Activated CD8-positive, alpha-beta memory T cell treated with anti-CD3 and anti-CD28 coated beads, Interleukin-2, amount 10 ng/mL, durations not matched to agents 7 days and 5 days (primary cell): ENCODE results near the gene DSCAM. TPM values are rescaled to one million over a fixed set of nuclear protein-coding genes. Genes with fewer than 3 reads are reported as not detected.
"Not testable (repeated sequence)": the region's sequence is repeated elsewhere in the genome, so short reads cannot be mapped to it uniquely, and the experiment has no call there.

ENCODE experiments used
- ATAC-seq: fragments of 150-1000 bp; cut with Tn5 transposase; one replicate; pipeline ENCODE4 v1.10.0; 2021; ENCODE audit warnings: moderate library complexity
- CTCF ChIA-PET: fragments of 350-600 bp; sonication (Branson Sonifier 250); formaldehyde crosslinking; loops from one replicate; lab custom pipeline; 2021; ENCODE audit warnings: antibody characterized with exemption; lab: Charles Lee
- DNase-seq: peaks from one replicate; pipeline ENCODE4 v3.0.0-alpha.2; 2020
- H3K27ac Mint-ChIP-seq: one replicate; pipeline ENCODE4 v1.8.0; 2021; ENCODE audit warnings: mild to moderate bottlenecking, mixed read lengths
- H3K27me3 Mint-ChIP-seq: one replicate; pipeline ENCODE4 v1.8.0; 2021; ENCODE audit warnings: mixed read lengths
- H3K36me3 Mint-ChIP-seq: one replicate; pipeline ENCODE4 v1.8.0; 2021; ENCODE audit warnings: mild to moderate bottlenecking, mixed read lengths
- H3K4me1 Mint-ChIP-seq: one replicate; pipeline ENCODE4 v1.8.0; 2021; ENCODE audit warnings: mixed read lengths
- H3K4me3 Mint-ChIP-seq: one replicate; pipeline ENCODE4 v1.8.0; 2021; ENCODE audit warnings: mild to moderate bottlenecking, moderate library complexity, mixed read lengths
- H3K9me3 Mint-ChIP-seq: one replicate; pipeline ENCODE4 v1.8.0; 2022; ENCODE audit warnings: low read depth, mixed read lengths
- total RNA-seq, 2 experiments: library from RNA; stranded (reverse); gene quantifications; one replicate each; pipeline ENCODE4 v1.2.3, GENCODE V29; 2021

The DSCAM gene
- total RNA-seq, 2 experiments from 2014 or later = not detected

DNA sequence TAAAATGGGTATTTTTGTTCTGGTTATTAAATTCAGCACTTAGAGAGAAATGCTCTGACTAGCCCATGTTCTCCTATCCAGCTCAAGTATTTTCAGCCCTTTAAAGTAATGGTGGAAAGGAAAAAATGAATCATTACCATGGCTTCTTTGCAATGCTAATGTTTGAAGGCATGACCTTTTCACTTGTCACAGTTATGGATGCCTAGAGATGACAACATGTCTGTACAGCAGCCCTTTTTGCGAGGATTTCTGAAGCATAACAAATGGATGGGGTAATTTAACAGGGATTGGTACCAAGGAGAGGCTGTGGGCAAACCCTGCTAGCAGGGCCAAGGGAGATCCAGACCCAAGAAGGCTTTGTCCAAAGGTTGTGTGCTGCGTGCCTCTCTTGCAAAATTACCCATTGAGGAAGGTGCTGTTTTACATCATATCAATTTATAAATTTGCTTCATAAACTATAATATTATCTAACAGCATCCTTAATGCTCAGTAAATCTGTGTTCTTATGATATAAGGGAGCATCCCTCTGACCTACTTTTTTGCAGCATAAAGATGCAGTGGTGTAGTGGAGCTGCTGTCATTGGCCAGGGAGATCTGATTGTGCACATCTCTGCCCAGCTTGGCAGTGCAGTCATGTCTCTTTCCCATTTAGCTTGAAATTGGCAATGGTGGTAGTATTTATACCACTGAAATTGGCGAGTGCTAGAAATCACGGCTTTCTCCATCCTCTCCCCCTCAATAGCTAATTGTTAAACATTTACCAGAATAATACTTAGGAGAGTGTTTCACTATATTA, 652.6 kb downstream of the DSCAM start:
- ATAC-seq (no peak), DNase-seq (no peak)
- H3K36me3 Mint-ChIP-seq = no peaks in the 10 kb centered on the region
- CTCF ChIA-PET = no interaction called here
- no peaks in the 10 kb centered on the region for H3K4me1 Mint-ChIP-seq
- peaks cover 10% of the 10 kb centered on the region for H3K9me3 Mint-ChIP-seq
- no peaks in the 10 kb centered on the region for H3K27me3 Mint-ChIP-seq
- H3K27ac Mint-ChIP-seq = no peak overlapping the region
- no peak overlapping the region for H3K4me3 Mint-ChIP-seq

DNA sequence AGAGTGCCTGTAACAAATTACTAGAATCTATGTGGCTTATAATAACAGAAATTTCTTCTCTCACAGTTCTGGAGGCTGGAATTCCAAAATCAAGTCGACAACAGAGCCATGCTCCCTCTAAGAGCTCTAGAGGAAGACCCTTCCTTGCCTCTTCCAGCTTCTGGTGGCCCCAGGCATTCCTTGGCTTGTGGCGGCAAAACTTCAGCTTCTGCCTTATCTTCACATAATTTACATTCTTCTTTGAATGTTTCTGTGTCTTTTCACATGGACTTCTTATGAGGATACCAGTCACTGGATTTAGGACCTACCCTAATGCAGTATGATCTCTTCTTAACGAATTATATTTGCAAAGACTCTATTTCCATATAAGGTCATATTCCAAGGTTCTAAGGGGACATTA, 655.3 kb downstream of the DSCAM start:
- H3K27me3 Mint-ChIP-seq = no peaks in the 10 kb centered on the region
- CTCF ChIA-PET = no interaction called here
- no peak overlapping the region for H3K4me3 Mint-ChIP-seq
- no peaks in the 10 kb centered on the region for H3K36me3 Mint-ChIP-seq
- H3K9me3 Mint-ChIP-seq = peaks cover 8% of the 10 kb centered on the region
- ATAC-seq (no peak), DNase-seq (no peak)
- H3K27ac Mint-ChIP-seq = no peak overlapping the region
- no peaks in the 10 kb centered on the region for H3K4me1 Mint-ChIP-seq

GRCh38 chr21:40191196-40191595, 655.8 kb downstream of the DSCAM start:
- Mint-ChIP-seq H3K9me3 (peaks cover 8% of the 10 kb centered on the region), H3K36me3 (no peaks in the 10 kb centered on the region), H3K27me3 (no peaks in the 10 kb centered on the region), H3K4me3 (no peak overlapping the region), H3K27ac (no peak overlapping the region), H3K4me1 (no peaks in the 10 kb centered on the region)
- DNase-seq (no peak), ATAC-seq (no peak)
- CTCF ChIA-PET = no interaction called here

- H3K4me1 Mint-ChIP-seq = no peaks in the 10 kb centered on the region
- no peak overlapping the region for H3K27ac Mint-ChIP-seq
- no peaks in the 10 kb centered on the region for H3K36me3 Mint-ChIP-seq
Measured at GRCh38 chr21:40187946-40188654, 658.9 kb downstream of the DSCAM start.

GRCh38 chr21:40187244-40187643, 659.7 kb downstream of the DSCAM start:
- H3K9me3 Mint-ChIP-seq = peaks cover 10% of the 10 kb centered on the region
- ATAC-seq (no peak), DNase-seq (no peak)
- H3K27ac Mint-ChIP-seq = no peak overlapping the region
- CTCF ChIA-PET = no interaction called here
- H3K36me3 Mint-ChIP-seq = peaks cover under 1% of the 10 kb centered on the region
- H3K4me3 Mint-ChIP-seq = no peak overlapping the region
- no peaks in the 10 kb centered on the region for H3K27me3 Mint-ChIP-seq
- H3K4me1 Mint-ChIP-seq = no peaks in the 10 kb centered on the region

More at GRCh38 chr21:40187946-40188654, 658.9 kb downstream of the DSCAM start:
- H3K27me3 Mint-ChIP-seq = no peaks in the 10 kb centered on the region
- peaks cover 15% of the 10 kb centered on the region for H3K9me3 Mint-ChIP-seq
- no peak overlapping the region for H3K4me3 Mint-ChIP-seq
- no peak for DNase-seq
- CTCF ChIA-PET = no interaction called here
- no peak for ATAC-seq

DNA sequence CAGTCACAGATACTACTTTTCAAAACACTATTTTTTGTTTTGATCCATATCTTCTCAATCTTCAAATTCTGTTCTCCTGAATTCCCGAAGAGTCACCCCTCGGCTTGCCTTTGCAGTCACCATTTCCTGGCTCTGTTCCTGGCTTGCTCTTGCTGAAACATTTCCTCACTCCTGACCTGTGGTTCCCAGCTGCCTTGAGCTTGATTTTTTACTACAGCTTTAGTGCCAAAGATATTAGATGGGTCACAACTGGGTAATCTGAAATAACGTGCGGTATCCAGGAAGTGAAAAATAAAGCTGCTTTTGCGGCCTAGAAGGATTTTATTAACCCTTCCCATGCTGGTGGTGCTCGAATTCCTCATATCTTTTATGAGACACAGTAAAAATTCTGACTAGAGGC, 660.9 kb downstream of the DSCAM start:
- peaks cover 10% of the 10 kb centered on the region for H3K9me3 Mint-ChIP-seq
- no peaks in the 10 kb centered on the region for H3K27me3 Mint-ChIP-seq
- H3K4me3 Mint-ChIP-seq = no peak overlapping the region
- no peaks in the 10 kb centered on the region for H3K4me1 Mint-ChIP-seq
- DNase-seq = no peak
- CTCF ChIA-PET = no interaction called here
- no peak for ATAC-seq
- H3K36me3 Mint-ChIP-seq = peaks cover 4% of the 10 kb centered on the region
- H3K27ac Mint-ChIP-seq = no peak overlapping the region

GRCh38 chr21:40185208-40185607, 661.8 kb downstream of the DSCAM start:
- H3K4me1 Mint-ChIP-seq = no peaks in the 10 kb centered on the region
- peaks cover 4% of the 10 kb centered on the region for H3K36me3 Mint-ChIP-seq
- DNase-seq = no peak
- H3K9me3 Mint-ChIP-seq = peaks cover 11% of the 10 kb centered on the region
- H3K27ac Mint-ChIP-seq = no peak overlapping the region
- no peaks in the 10 kb centered on the region for H3K27me3 Mint-ChIP-seq
- no peak for ATAC-seq
- H3K4me3 Mint-ChIP-seq = no peak overlapping the region
- CTCF ChIA-PET = no interaction called here

- CTCF ChIA-PET, H3K4me3 Mint-ChIP-seq, H3K27ac Mint-ChIP-seq, H3K27me3 Mint-ChIP-seq, H3K36me3 Mint-ChIP-seq, H3K4me1 Mint-ChIP-seq, ATAC-seq, DNase-seq: not testable (repeated sequence)
- peaks cover 17% of the 10 kb centered on the region for H3K9me3 Mint-ChIP-seq
Measured at GRCh38 chr21:40182491-40182890, 664.5 kb downstream of the DSCAM start.

- CTCF ChIA-PET = no interaction called here
- DNase-seq = no peak
- Mint-ChIP-seq H3K36me3 (peaks cover 4% of the 10 kb centered on the region), H3K4me3 (no peak overlapping the region), H3K27ac (no peak overlapping the region), H3K9me3 (peaks cover 13% of the 10 kb centered on the region), H3K4me1 (no peaks in the 10 kb centered on the region), H3K27me3 (no peaks in the 10 kb centered on the region)
- ATAC-seq = no peak
Measured at GRCh38 chr21:40179166-40179565, 667.8 kb downstream of the DSCAM start.

GRCh38 chr21:40178726-40179125, 668.2 kb downstream of the DSCAM start:
- H3K4me3 Mint-ChIP-seq = no peak overlapping the region
- no peak overlapping the region for H3K27ac Mint-ChIP-seq
- CTCF ChIA-PET = no interaction called here
- DNase-seq = no peak
- H3K4me1 Mint-ChIP-seq = no peaks in the 10 kb centered on the region
- ATAC-seq = no peak
- peaks cover 4% of the 10 kb centered on the region for H3K36me3 Mint-ChIP-seq
- H3K9me3 Mint-ChIP-seq = peaks cover 13% of the 10 kb centered on the region
- no peaks in the 10 kb centered on the region for H3K27me3 Mint-ChIP-seq

DNA sequence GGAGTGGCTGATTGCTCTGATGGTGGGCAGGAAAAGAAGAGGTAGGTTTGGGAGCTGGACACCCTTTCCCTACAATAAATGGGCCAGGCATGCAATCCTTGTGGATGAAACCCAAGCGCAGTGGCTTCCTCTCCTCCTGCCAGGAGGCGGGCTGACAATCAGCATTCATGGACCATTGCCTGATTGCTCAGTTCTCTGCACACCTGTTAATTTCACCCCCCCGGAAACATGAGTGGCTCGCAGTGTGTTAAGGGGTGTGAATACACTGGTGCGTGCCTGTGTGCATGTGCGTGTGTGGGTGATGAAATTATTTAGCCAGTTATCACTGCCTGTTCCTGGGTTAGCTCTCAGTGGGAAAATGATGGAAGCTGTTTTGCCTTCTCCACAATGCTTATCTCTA, 669.0 kb downstream of the DSCAM start:
- Mint-ChIP-seq H3K27ac (no peak overlapping the region), H3K27me3 (no peaks in the 10 kb centered on the region), H3K4me3 (no peak overlapping the region), H3K36me3 (peaks cover 4% of the 10 kb centered on the region), H3K4me1 (no peaks in the 10 kb centered on the region), H3K9me3 (peaks cover 13% of the 10 kb centered on the region)
- CTCF ChIA-PET = no interaction called here
- no peak for DNase-seq
- no peak for ATAC-seq

DNA sequence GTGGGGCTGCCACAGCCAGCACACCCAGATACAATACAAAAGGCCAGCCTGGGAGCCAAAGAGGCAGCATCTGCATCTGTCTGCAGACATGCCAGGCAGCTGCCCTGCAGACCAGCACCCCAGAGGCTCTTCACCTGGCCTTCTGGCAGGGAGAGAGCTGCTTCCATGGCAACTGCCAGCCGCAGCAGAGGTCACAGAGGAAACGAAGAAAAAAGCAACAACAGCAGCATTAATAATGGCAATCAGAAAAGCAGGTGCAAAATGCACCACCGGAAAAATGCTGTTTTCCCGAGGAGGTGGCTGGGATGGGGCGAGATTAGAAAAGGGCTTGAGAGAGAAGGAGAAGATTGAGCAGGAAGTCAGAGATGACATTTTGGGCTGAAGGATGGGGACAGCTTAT, 670.2 kb downstream of the DSCAM start:
- Mint-ChIP-seq H3K27ac (no peak overlapping the region), H3K4me3 (no peak overlapping the region), H3K4me1 (no peaks in the 10 kb centered on the region), H3K36me3 (no peaks in the 10 kb centered on the region), H3K9me3 (peaks cover 13% of the 10 kb centered on the region), H3K27me3 (no peaks in the 10 kb centered on the region)
- CTCF ChIA-PET = no interaction called here
- no peak for ATAC-seq
- DNase-seq = no peak

GRCh38 chr21:40173816-40174215, 673.1 kb downstream of the DSCAM start:
- Mint-ChIP-seq H3K9me3 (peaks cover 9% of the 10 kb centered on the region), H3K4me1 (no peaks in the 10 kb centered on the region), H3K36me3 (no peaks in the 10 kb centered on the region), H3K4me3 (no peak overlapping the region), H3K27me3 (no peaks in the 10 kb centered on the region), H3K27ac (no peak overlapping the region)
- no peak for ATAC-seq
- no peak for DNase-seq
- CTCF ChIA-PET = no interaction called here

- no peak overlapping the region for H3K4me3 Mint-ChIP-seq
- H3K27ac Mint-ChIP-seq = no peak overlapping the region
- H3K9me3 Mint-ChIP-seq = peaks cover 10% of the 10 kb centered on the region
- no peaks in the 10 kb centered on the region for H3K27me3 Mint-ChIP-seq
- H3K36me3 Mint-ChIP-seq = no peaks in the 10 kb centered on the region
- ATAC-seq (no peak), DNase-seq (no peak)
- CTCF ChIA-PET = no interaction called here
- H3K4me1 Mint-ChIP-seq = no peaks in the 10 kb centered on the region
Measured at GRCh38 chr21:40169971-40170370, 677.0 kb downstream of the DSCAM start.
